Sigmoid colon (tissue), 7 donors: ENCODE measurements around the gene ANKS6. TPM values are rescaled to one million over a fixed set of nuclear protein-coding genes. Genes with fewer than 3 reads are reported as not detected.

Source experiments
- DNase-seq: peaks from one replicate; pipeline ENCODE4 v3.0.0-alpha.2; 2019
- H3K27ac ChIP-seq, 4 donors: fragments of 200-600 bp; sonication (generic); one replicate each; pipeline ENCODE4 v1.5.1; 2016 to 2019; ENCODE audit warnings: mild to moderate bottlenecking in 1 of 4
- H3K27me3 ChIP-seq, 3 donors: fragments of 200-600 bp; sonication (generic); one replicate each; pipeline ENCODE4 v1.5.1; 2019; ENCODE audit warnings: mild to moderate bottlenecking in 1 of 3
- H3K36me3 ChIP-seq, 4 donors: fragments of 200-600 bp; sonication (generic); one replicate each; pipeline ENCODE4 v1.5.1; 2016 to 2019
- H3K4me1 ChIP-seq, 4 donors: fragments of 200-600 bp; sonication (generic); one replicate each; pipeline ENCODE4 v1.5.1; 2017 to 2019
- H3K4me3 ChIP-seq, 4 donors: fragments of 200-600 bp; sonication (generic); one replicate each; pipeline ENCODE4 v1.5.1; 2017 to 2019; ENCODE audit warnings: mild to moderate bottlenecking in 2 of 4, moderate library complexity in 1 of 4
- H3K9me3 ChIP-seq, 4 donors: fragments of 200-600 bp in 3 of 4; sonication (generic) in 3 of 4; one replicate each; pipeline versions ENCODE4 v1.5.1 to v1.6.1; 2013 to 2019
- CTCF ChIP-seq, 4 experiments: fragments of 450-650 bp in 3 of 4; fragments of 200-600 bp in 1 of 4; IDR thresholded peaks; one replicate each; pipeline ENCODE4 v1.5.1; 2016 to 2019; ENCODE audit warnings: antibody characterized with exemption in 4 of 4, mild to moderate bottlenecking in 3 of 4, moderate library complexity in 2 of 4
- EP300 ChIP-seq, 4 donors: sonication (generic); formaldehyde crosslinking; IDR thresholded peaks; one replicate each; pipeline ENCODE4 v1.6.1; 2017; ENCODE audit warnings: antibody characterized with exemption in 4 of 4
- POLR2A ChIP-seq, 2 donors: fragments of 450-650 bp; IDR thresholded peaks; one replicate each; pipeline ENCODE4 v1.6.1; 2016; ENCODE audit warnings: antibody characterized with exemption in 2 of 2, mild to moderate bottlenecking in 2 of 2, moderate library complexity in 2 of 2
- POLR2AphosphoS5 ChIP-seq, 4 donors: sonication (generic); formaldehyde crosslinking; IDR thresholded peaks; one replicate each; pipeline ENCODE4 v1.6.1; 2017; ENCODE audit warnings: antibody characterized with exemption in 4 of 4
- WGBS, 2 donors: extraction: QIAGEN DNeasy Blood & Tissue Kit; methylation state at CpG; one replicate each; pipeline ENCODE4 v1.1.7; 2013; 5-methylcytosine and 5-hydroxymethylcytosine counted together
- intact Hi-C: fragments of 100-400 bp; cut with DNase I; formaldehyde crosslinking; loops from one replicate; pipeline ENCODE4 v1.15.1; 2023
- polyA plus RNA-seq, 3 donors: library from polyadenylated mRNA; stranded (reverse); fragments of 200-250 nt; gene quantifications; one replicate each; pipeline ENCODE4 v1.2.3, GENCODE V29; 2013
- total RNA-seq, 4 donors: library from RNA; depleted of rRNA; stranded (reverse); fragments of >200 nt; gene quantifications; one replicate each; pipeline ENCODE4 v1.1.0, GENCODE V29; 2016
- donor health status: healthy with polysubstance abuse.
- donor health status: Bipolar disorder and iron deficiency.
- donor health status: healthy.

ANKS6 gene
- total and polyA plus RNA-seq, 7 donors = 5.4 to 22.8 (median 10.7) TPM

- Histone ChIP-seq H3K27ac (no peak overlapping the region), H3K27me3 (no peaks in the 10 kb centered on the region), H3K4me3 (no peak overlapping the region), H3K9me3 (no peaks in the 10 kb centered on the region), H3K36me3 (peaks cover 0 to 19% (median 5%) of the 10 kb centered on the region in 4 donors), H3K4me1 (peaks cover 0 to 36% (median 27%) of the 10 kb centered on the region in 4 donors)
- no peak for TF ChIP-seq CTCF (IDR thresholded peaks at IDR 0.05)
- TF ChIP-seq EP300 (IDR thresholded peaks at IDR 0.05) = no peak
- no peak for TF ChIP-seq POLR2A (IDR thresholded peaks at IDR 0.05)
- no peak for TF ChIP-seq POLR2AphosphoS5 (IDR thresholded peaks at IDR 0.05)
- WGBS, 2 donors = 88 to 91% methylated on average over 2 of the region's 2 CpGs
- intact Hi-C loops = no loop called here
- DNase-seq = no peak
Measured at GRCh38 chr9:98793031-98793430, 3.3 kb downstream of the ANKS6 start.

- peak overlapping the region in 3 of 4 donors; percentile 28 to 45 (median 42) for H3K27ac ChIP-seq
- WGBS, 2 donors = 83 to 85% methylated on average over 18 of the region's 18 CpGs
Measured at GRCh38 chr9:98791608-98792490, 4.5 kb downstream of the ANKS6 start.

GRCh38 chr9:98790842-98791607 is 5.3 kb downstream of the ANKS6 start:
- no peaks in the 10 kb centered on the region for H3K9me3 ChIP-seq
- H3K27ac ChIP-seq = peak overlapping the region in 3 of 4 donors; percentile 28 to 45 (median 42)
- TF ChIP-seq POLR2A (IDR thresholded peaks at IDR 0.05) (no peak), POLR2AphosphoS5 (IDR thresholded peaks at IDR 0.05) (peak in 2 of 4 donors; percentile 28 to 41), CTCF (IDR thresholded peaks at IDR 0.05) (peak; percentile 96 to 99 (median 98))
- DNase-seq = peak; percentile 92
- H3K27me3 ChIP-seq = no peaks in the 10 kb centered on the region
- WGBS, 2 donors = 40 to 62% methylated on average over 10 of the region's 10 CpGs
- intact Hi-C loops = no loop called here
- no peak overlapping the region for H3K4me3 ChIP-seq
- peaks cover 0 to 19% (median 5%) of the 10 kb centered on the region in 4 donors for H3K36me3 ChIP-seq
- H3K4me1 ChIP-seq = peaks cover 0 to 30% (median 25%) of the 10 kb centered on the region in 4 donors

More at GRCh38 chr9:98791608-98792490, 4.5 kb downstream of the ANKS6 start:
- Histone ChIP-seq H3K9me3 (no peaks in the 10 kb centered on the region), H3K4me3 (no peak overlapping the region), H3K36me3 (peaks cover 0 to 19% (median 5%) of the 10 kb centered on the region in 4 donors), H3K4me1 (peaks cover 0 to 33% (median 25%) of the 10 kb centered on the region in 4 donors), H3K27me3 (no peaks in the 10 kb centered on the region)
- TF ChIP-seq POLR2A (IDR thresholded peaks at IDR 0.05) = no peak
- TF ChIP-seq CTCF (IDR thresholded peaks at IDR 0.05) = no peak
- no peak for TF ChIP-seq EP300 (IDR thresholded peaks at IDR 0.05)
- no peak for TF ChIP-seq POLR2AphosphoS5 (IDR thresholded peaks at IDR 0.05)
- intact Hi-C loops = no loop called here
- no peak for DNase-seq

GRCh38 chr9:98790134-98790841 is 6.1 kb downstream of the ANKS6 start:
- peaks cover 0 to 19% (median 5%) of the 10 kb centered on the region in 4 donors for H3K36me3 ChIP-seq
- H3K4me1 ChIP-seq = peaks cover 0 to 23% (median 20%) of the 10 kb centered on the region in 4 donors
- no peaks in the 10 kb centered on the region for H3K27me3 ChIP-seq
- no peak for DNase-seq
- H3K9me3 ChIP-seq = no peaks in the 10 kb centered on the region
- 92 to 95% methylated on average over 25 of the region's 25 CpGs for WGBS, 2 donors
- intact Hi-C loops = no loop called here
- peak overlapping the region in 2 of 4 donors; percentile 24 to 28 for H3K27ac ChIP-seq
- no peak for TF ChIP-seq POLR2A (IDR thresholded peaks at IDR 0.05)
- TF ChIP-seq CTCF (IDR thresholded peaks at IDR 0.05) = no peak
- no peak for TF ChIP-seq POLR2AphosphoS5 (IDR thresholded peaks at IDR 0.05)
- no peak for TF ChIP-seq EP300 (IDR thresholded peaks at IDR 0.05)
- no peak overlapping the region for H3K4me3 ChIP-seq
